ENCODE data around the gene SH3RF1.
"Not testable (repeated sequence)": the region's sequence is repeated elsewhere in the genome, so short reads cannot be mapped to it uniquely, and the experiment has no call there.

The SH3RF1 gene

DNA sequence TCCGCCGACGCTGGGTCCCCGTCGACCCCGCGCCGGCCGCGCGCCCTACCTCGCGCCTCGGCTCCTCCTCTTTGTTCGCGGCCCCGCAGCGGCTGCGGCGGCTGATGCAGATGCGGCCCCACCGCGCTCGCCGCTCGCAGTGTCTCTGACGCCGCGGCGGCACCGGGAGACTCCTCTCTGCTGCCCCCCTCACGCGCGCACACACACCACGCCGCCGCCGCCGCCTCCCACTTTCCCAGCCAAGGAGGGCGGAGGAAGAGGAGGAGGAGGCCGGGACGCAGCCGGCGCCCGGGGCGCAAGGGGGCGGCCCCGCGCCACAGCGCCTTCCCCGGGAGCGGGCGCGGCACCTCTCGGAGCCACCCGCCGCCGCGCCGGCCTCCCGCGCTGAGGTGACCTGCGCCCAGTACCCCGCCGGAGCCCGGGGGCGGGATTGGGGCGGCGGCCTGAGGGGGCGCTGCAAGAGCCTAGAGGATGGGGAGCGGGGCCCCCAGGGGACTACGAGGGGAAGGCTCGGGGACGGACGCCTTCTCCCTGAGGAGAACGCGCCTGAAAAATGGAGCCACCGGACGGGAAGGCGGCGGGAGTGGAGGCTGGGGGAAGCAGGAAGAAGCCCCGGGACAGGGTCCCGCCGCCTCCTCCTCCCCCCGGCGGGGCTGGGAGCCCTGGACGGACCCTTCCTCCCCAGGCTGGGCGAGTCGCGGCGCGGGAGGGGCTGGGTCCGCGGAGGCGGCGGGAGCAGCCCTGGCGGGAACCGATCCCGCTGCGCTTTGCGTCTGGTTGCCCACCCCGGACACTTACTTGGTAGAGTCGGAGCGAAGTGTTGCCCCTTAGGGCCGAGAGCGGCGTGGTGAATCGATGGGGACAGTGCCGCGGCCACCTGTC lies at the start of gene SH3RF1:
Gene SH3RF1 (minus strand): TSS at position 147 of the 882 bp plus-strand sequence. CDS start 1,744 bp downstream, outside the sequence.
- DNase-seq (ENCODE audit: low spot score), result peak; percentile 93

DNA sequence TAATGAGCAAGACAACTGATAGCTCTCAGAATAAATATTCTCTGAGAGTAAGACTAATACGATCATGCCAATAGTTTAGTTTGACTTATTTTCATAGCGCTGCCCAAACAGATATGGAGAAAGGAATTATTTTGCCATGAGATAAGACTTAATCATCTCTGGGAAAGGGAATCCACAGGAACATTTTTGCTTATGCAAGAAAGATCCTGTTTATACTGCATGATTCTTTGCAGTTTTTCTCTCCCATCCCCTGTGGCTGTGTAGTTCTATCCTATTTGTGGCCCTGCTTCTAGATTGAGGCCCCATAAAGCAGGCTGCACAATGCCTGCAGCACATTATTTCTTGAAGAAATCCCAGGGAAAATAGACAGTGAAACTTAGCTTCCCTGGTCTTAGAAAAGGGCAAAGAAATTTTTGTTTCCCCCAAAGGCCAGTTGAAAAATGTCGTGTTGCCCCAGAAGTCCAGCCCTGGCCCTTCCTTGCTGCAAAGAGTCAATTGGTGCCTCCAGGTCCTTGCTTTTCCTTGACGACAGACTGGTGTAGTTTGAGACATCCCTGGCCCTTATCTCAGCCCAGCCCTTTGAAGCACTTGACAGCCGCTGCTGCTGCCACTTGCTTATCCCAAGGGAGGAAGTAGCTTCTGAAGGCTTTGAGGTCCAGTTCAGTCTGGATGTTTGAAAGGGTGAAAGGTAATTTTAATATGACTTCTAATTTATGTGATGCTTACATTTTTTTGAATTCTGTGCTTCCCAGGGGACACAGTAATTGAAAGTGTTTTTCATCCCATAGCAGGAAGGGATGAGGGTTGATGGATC lies 45.0 kb upstream of the SH3RF1 start:
- peak; percentile 27 for DNase-seq (ENCODE audit: low spot score)

DNA sequence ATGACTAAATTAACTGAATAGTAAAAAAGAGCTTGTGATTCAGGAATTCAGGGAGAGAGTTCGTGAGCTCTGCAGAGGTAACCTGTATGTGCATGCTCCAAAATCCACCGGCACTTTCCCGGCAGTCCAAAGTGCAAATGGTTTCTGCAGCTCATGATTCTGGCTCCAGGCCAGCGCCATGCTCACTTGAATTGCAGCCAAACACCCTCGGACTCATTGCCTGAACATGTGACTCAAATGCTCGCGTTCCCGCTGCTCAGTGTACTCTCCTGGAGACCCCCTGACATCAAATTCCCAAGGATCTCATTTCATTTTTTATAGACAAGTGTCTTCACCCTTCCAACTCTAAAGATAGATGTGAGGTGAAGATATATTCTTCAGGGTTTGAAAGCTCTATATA lies 44.1 kb upstream of the SH3RF1 start:
- peak; percentile 24 for DNase-seq (ENCODE audit: low spot score)

DNA sequence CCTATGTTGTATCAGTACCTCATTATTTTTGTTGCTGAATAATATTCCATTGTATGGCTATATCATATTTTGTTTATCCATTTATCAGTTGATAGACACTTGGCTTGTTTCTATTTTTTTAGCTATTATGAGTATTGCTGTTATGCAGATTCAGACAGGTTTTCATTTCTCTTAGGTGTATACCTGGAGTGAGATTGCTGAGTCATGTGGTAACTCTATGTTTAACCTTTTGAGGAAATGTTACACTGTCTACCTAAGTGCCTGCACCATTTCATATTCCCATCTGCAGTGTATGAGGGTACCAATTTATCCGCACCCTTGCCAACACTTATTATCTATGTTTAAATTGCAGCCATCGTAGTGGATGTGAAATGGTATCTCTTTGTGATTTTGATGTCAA lies 43.0 kb upstream of the SH3RF1 start:
- DNase-seq (ENCODE audit: low spot score), result no peak

DNA sequence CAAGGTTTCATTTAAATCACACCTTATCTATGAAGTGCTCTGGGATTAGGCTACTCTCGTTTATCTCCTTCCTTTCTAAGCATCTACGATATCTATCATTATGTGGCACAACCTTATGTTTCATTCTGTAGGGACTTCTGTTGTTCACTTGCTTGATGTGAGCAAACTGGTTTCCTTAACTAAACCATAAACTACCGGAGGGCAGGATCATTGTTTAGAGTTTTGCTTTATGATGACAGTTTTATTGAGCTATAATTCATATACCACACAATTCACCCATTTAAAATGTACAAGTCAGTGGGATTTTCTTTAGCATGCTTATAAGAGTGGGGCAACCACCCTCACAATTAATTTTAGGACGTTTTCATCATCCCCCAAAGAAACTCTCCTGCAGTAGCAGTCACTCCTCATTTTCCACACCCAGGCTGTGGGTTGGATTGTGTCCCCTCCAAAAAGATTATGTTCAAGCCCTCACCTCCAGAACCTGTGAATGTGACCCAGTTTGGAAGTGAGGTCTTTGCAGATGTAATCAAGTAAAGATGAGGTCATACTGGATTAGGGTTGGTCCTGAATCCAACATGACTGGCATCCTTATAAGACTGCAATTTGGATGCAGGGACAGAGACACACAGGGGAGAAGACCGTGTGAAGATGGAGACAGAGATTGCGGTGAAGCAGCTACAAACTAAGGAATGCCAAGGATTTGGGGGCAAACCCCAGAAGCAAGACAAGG lies 42.1 kb upstream of the SH3RF1 start:
- no peak for DNase-seq (ENCODE audit: low spot score)

DNA sequence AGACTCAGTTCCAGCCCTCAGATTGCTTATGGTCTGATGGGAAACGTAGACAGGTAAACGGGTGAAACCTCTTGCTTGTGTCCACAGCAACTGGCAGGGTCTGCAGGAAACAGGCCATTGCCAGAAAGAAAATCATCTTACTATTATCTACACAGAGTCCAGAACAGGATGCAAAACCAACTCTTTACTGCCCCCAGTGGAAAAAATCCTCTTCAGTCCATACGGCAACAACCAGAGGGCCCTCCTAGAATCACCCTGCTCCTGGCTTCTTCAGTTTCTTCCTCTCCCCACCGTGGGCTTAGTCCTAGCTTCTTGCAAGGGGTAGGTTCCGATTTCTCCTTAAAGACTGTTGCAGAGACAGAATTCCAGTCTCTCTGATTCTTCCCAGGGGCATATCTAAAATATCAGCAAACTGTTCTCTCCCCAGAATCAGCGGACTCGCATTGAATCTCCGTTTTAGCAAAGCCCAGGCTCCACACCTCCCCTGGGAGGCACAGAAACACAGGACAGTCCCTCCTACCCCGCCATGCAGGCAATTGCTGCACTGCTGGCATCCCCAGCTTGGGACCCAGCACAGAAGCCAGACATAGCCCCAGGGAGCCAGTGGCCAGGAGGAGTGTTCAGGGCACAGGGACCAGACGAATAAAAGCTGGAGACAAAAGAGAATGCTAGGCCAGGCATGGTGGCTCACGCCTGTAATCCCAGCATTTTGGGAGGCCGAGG lies 41.0 kb upstream of the SH3RF1 start:
- DNase-seq (ENCODE audit: low spot score), result peak; percentile 71

DNA sequence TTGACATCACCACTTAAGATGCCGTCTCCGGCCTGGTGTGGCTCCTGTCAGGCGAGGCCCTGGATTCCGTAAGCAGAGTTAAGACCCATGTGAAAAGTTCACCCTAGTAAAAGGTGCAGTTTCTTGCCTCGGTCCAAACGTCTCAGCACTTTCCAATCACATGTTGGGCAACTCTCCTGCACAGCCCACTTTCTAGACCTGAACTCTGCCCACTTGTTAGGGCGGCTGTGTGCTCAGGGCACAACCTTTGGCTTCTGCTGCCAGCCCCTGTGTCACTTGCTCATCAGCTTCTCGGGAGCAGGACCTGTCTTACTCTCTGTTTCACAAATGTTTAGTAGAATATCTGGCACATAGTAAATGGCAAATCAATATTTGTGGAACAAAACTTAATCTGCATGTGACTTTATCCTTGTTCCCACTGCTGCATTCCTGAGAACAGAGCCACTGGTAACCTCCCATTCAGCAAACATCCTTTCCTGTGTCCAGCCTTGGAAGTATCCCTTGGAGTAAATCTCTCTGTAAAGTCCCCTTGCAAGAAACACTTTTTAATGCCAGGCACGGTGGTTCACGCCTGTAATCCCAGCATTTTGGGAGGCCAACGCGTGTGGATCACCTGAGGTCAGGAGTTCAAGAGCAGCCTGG lies 38.7 kb upstream of the SH3RF1 start:
- no peak for DNase-seq (ENCODE audit: low spot score)

DNA sequence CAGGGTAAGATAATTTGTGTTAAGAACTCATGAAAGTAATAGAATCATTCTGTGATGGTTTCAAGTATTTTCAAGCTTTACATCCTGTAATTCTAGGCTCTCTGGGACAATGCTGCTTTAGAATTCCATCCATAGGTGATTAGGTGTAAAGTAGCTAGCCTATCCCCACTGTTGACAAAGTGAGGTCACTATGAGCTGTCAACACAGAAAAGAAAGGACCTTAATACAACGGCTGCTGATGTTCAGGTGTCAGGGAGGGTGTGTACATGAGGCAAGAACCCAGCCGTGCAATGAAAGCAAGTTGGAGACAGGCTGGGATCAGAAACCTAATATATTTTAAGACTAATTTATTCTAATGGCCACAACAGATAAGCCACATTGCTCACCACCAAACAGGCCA lies 36.8 kb upstream of the SH3RF1 start:
- no peak for DNase-seq (ENCODE audit: low spot score)

DNA sequence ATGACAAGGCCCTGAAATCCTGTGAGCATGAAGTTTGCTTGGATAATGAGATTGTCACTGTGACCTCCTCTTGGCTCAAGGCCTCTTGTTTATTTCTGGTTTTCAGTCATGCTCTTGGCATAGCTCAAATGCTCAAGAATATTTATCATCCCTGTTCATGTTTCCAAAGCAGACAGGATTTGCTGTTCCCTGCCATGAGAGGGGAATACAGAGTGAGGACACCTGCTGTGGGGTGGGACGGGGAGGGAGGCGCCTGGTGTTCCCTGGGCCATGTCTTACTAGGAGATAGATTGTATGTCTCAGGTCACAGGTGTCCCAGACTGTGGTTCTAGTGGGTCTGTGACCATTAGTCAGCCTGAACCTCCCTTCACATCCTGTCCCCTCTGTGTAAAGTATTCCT lies 34.9 kb upstream of the SH3RF1 start:
- peak; percentile 35 for DNase-seq (ENCODE audit: low spot score)

DNA sequence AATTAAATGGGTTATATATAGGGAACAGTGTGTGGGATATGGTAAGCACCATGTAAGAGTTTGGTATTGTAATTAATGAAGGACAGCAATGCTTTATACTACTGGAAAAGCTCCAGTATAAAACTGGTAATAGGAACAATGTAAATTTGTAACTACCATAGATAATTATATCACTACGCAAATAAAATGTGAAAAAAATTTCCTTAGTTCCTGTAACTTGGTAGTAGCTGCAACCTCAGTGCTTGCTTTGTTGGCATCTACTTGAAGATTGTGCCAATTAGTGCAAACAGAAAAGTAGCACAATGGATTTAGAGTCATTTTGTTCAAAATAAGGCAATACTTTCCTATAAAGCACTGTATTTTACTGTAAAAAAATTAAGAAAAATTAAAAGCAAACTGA lies 34.4 kb upstream of the SH3RF1 start:
- no peak for DNase-seq (ENCODE audit: low spot score)

DNA sequence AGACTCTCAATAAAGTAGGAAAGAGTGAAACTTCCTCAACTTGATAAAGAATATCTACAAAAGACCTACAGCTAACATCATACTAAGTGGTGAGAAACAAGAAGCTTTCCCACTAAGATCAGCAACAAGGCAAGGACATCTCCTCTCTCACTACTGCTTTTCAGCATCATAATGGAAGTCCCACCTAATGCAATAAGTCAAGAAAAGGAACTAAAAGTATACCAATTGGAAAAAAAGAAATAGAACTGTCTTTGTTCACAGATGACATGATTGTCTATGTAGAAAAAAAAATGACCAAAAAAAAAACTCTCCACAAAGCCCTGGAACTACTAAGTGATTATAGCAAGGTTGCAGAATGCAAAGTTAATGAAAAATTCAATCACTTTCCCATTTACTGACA lies 25.1 kb upstream of the SH3RF1 start:
- DNase-seq (ENCODE audit: low spot score), result no peak

DNA sequence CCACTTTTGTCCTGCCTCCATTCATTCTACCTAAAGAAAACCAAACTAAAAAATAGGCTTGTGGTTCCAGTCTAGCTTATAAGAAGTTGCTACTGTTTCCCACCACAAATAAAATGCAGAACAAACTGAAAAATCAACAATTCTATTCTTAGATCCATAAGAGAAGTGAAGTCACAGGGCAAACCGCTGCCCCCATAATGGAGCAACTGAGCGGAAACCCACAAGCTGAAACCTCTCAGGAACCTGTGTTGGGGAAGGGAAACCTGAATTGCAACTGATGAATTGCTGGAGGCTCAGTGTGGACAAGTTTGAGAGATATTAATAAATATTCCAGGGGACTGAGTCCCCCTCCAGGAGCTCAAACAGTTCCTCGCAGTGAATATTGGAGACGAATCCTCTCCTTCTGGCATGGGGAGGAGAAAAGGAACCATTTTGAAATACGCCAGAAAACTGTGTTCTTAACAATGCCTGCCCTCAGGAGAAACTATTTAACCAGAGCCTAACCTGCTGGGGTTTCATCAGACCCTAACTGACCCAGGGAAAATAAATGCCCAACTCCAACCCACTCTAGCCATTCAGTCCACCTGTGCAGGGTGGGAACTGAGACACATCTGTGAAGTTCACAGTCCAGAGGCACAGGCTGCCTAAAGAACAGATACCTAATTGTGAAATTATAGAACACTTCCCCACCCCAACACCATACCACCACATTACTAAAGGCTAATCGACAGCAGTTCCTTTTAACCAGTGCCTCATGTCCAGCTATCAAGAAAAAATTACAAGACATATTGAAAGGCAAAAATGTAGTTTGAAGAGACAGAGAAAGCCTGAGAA lies 22.8 kb upstream of the SH3RF1 start:
- DNase-seq (ENCODE audit: low spot score), result no peak

DNA sequence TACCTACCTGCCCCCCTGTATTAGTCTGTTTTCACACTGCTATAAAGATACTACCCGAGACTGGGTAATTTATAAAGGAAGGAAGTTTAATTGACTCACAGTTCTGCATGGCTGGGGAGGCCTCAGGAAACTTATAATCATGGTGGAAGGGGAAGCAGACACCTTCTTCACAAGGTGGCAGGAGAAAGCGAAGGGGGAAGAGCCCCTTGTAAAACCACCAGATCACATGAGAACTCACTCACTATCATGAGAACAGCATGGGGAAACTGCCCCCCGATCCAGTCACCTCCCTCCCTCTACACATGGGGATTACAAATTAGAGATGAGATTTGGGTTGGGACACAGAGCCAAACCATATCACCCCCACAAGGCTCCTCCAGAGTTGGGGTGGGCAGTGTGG lies 17.2 kb upstream of the SH3RF1 start:
- not testable (repeated sequence) for DNase-seq (ENCODE audit: low spot score)

DNA sequence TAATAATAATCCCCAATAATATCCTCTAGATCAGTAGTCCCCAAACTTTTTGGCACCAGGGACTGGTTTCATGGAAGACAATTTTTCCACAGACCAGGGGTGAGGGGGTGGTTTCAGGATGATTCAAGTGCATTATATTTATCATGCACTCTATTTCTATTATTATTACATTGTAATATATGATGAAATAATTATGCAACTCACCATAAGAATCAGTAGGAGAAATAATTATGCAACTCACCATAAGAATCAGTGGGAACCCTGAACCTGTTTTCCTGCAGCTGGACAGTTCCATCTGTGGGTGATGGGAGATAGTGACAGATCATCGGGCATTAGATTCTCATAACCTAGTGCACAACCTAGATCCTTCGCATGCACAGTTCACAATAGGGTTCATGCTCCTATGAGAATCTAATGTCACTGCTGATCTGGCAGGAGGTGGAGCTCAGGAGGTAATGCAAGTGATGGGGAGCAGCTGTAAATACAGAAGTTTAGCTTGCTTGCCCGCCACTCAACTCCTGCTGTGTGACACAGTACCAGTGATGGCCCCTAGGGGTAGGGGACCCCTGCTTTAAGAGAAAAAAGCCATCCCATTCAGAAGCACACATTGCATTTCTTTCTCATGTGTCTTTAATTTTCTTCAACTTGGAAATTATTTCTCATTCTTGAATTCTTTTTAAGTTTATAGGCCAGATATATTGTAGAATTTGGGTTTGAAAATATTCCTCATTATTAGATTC lies 16.0 kb upstream of the SH3RF1 start:
- no peak for DNase-seq (ENCODE audit: low spot score)

DNA sequence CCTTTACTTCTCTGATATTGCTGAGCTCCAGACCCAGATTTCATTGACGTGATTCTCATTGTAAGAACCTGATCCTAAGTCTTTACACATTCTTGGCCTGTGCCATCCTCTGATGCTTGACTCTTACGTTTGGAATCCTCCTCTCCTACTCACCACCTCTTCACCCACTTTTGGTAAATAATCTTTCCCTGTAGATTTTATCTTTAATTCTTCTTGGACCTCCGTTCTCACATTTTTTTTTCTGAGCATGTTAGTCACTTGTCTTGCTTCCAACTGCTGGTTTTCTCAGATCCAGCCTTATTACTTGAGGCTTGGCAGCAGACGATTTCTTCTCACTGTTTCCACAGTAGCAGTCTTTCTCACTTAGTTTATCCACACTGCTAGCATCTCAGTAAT lies 12.4 kb upstream of the SH3RF1 start:
- peak; percentile 67 for DNase-seq (ENCODE audit: low spot score)

DNA sequence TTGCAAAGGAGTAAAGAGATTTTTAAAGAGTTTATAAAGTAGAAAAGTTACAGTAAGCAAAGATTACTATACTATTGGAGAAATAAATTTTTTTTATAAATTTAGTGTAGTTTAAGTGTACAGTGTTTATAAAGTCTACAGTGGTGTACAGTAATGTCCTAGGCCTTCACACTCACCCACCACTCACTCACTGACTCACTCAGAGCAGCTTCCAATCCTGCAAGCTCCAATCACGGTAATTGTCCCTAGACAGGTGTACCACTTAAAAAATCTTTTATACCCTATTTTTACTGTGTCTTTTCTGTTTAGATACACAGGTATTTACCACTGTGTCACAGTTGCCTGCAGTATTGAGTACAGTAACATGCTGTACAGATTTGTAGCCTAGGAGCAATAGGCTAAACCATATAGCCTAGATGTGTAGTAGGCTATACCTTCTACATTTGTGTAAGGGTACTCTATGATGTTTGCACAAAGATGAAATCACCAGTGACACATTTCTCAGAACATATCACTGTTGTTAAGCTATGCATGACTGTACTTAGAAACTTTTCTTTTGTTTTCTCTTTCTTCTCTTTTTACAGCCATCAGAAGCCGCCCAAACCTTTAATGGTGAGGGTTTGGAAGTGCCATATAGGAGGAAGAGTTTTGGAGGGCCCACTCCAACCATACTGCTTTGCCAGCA lies 11.8 kb upstream of the SH3RF1 start:
- no peak for DNase-seq (ENCODE audit: low spot score)

DNA sequence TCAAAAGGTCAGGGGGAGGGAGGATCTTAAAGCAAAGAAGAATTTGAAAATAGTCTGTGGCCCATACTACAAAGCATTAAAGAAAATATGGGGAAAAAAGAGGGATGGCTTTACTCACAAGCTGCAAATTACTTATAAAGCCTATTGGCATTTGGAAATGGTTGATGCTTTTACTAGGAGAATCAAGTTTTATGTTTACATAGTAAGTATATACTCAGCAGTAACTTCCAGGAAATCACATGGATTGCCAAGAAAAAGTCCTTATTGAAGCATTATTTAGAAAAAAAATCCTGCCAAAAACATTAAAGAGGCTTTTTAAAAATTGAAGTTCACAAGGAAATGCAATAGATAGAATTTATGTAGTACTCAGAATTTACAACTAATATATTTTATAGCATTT lies 8.4 kb upstream of the SH3RF1 start:
- no peak for DNase-seq (ENCODE audit: low spot score)

DNA sequence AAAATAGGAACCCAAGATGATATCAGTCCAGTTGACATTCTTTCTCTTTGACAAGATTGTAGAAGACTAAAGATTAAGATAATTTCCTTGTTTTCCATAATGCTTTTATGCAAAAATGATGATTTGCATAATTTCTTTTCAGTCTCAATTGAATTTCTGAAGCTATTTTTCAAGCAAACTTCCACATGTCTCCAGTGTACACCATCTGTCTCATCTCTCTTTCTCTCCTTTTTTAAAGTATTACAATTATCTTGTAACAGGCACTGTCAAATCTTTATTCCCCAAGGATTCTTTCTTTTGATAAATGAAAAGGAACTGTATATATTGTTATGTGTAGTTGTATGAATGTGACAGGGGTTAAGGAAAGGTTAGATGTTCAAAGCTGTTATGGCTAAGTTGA lies 7.9 kb upstream of the SH3RF1 start:
- no peak for DNase-seq (ENCODE audit: low spot score)

DNA sequence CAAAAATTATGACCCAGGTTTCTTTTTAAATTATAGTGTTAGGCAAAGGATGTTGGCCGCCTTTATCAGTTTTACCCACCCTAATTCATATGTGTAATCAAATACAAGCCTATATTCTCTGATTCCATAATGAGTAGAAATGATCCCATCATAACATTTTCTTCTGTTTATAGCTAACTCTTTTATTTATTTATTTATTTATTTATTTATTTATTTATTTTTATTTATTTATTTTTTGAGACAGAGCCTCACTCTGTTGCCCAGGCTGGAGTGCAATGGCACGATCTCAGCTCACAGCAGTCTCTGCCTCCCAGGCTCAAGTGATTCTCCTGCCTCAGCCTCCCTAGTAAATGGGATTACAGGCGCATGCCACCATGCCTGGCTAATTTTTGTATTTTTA lies 7.1 kb upstream of the SH3RF1 start:
- DNase-seq (ENCODE audit: low spot score), result not testable (repeated sequence)

All from AG20443 (cell line).